Activated naive CD4-positive, alpha-beta T cell treated with Interleukin-2 at 50 U/mL for 16 hours (primary cell): Measurements from ENCODE around the gene SH2D4B.

ENCODE experiments used
- DNase-seq: peaks from one replicate; pipeline ENCODE4 v3.0.0-alpha.2; 2020

Gene SH2D4B

DNA sequence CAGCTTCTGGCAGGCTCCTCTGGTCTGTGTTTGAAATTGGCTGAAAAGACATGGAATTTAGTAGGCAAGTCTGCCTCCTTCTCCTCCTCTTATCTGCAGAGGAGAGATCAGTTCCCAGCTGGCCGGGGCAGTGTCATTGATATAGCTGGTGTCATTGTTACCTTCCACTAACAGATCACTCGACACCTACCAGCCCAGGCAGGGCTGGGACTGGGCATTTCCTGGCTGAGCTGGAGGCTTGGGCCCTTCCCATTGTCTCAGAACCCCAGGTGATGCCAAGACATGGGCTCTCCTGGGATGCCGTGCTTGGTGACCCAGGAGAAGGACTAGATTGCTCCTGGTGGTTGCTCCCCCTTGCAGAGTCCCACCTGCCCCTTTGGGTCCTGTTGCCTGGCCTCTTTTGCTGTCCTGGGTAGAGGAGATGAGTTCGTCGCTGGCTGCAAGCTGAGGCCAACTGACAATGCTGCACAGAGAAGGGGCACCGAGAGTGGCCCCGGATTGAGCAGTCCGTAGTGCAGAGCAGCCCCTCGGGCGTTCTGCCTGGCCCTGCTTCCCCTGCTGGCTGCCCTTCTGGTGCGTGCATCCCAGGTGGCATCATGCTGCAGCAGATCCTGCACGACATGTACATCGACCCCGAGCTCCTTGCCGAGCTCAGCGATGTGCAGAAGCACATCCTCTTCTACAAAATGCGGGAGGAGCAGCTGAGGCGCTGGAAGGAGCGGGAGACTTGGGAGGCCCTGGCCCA is at the start of gene SH2D4B:
Gene SH2D4B (plus strand): TSS at position 167 of the 745 bp plus-strand sequence. CDS start 430 bp downstream, at position 597.
- DNase-seq = no peak

- DNase-seq = peak; percentile 1
These were observed 49.1 kb upstream of the SH2D4B start for GRCh38 chr10:80488539-80489066.

DNA sequence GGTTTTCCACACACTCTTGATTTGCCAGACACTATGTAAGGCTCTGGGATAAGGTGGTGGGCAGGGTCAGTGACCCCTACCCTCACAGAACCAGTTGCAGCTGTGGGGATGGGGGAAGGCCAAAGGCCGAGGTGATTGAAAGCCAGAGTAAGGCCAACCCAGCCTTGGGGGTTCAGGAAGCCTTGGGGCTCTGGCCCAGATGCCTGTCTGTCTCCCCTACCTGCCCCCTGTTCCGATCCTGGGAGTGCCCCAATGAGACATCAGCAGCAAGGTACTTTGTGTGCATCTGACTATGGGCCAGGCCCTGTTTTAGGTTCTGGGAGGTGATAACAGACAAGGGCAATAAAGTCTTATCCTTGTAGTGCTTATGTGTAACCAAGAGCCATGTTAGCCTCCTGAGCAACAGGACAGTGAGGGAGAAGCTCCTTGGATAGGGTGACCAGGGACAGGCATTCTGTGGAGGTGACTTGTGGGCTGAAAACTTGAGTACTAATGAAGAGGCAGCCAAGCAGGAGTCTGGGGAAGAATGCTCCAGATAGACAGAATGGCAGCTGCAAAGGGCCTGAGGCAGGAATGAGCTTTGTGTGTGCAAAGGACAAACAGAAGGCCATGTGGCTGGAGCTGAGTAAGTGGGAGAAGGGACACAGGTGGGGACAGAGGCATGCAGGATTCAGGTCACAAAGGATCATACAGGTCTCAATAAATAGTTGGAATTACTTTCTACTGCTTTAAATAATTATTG is 48.2 kb upstream of the SH2D4B start:
- DNase-seq = no peak

DNA sequence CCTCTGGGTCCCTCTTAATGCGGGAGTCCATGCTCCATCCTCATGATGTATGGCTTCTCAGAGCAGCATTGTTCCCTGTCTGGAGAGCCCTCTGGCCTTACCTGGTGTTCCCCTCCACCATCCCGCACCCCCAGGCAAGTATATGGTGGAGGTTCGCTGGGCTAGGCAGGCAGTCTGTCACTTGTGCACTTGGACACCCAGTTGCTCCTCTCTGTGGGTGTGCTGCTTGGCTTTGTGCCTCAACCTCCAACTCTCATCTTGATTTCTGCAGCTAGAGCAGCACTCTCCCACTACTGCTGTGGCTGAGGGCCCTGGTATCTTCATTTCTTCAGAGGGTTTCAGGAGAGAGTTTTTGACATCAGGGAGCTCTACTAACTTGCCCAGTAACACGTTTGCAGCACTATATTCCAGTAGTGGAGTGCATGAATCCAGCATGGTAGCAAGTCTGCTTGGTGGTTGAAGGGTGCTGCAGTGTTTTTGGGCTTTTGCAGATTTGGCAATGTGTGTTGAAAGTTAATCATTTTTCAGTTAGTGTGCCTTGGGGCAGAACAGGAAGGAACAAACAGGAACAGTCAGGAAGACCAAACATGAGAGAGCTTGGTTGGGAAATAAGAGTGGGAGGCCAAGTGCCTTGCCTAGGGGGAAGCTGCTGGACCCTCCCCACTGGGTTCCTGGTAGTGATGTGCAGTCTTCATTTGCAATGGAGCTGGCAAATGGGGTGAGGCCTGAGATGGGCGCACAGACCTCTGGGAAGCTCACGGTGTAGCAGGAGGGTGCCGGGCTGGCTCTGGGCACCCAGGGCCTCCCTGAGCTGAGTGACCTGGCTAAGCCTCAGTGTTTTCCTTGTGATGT is 46.2 kb upstream of the SH2D4B start:
- DNase-seq = no peak

- no peak for DNase-seq
These were observed 44.7 kb upstream of the SH2D4B start for GRCh38 chr10:80492848-80493521.

DNA sequence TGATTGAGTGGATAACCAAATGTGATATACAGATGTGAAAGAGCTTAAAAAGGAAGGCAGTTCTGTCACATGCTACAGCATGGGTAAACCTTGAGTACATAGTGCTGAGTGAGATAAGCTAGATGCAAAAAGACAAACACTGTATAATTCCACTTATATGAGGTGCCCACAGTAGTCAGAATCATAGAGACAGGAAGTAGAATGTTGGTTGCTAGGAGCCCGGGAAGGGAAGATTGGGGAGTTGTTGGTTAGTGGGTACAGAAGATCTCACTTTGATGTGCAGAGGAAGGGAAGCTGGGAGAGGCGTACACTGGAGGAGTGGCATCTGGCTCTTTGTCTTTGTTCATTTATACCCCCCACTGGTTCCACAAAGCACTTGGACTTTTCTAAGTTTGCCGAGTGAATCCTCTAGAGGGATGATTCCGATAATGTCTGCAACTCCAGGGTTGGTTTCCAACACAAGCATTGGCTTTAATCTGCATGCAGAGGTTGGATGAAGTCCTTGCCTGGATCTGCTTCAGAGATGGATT is 44.1 kb upstream of the SH2D4B start:
- no peak for DNase-seq

- DNase-seq = no peak
These were observed 41.0 kb upstream of the SH2D4B start for GRCh38 chr10:80496555-80497172.

DNA sequence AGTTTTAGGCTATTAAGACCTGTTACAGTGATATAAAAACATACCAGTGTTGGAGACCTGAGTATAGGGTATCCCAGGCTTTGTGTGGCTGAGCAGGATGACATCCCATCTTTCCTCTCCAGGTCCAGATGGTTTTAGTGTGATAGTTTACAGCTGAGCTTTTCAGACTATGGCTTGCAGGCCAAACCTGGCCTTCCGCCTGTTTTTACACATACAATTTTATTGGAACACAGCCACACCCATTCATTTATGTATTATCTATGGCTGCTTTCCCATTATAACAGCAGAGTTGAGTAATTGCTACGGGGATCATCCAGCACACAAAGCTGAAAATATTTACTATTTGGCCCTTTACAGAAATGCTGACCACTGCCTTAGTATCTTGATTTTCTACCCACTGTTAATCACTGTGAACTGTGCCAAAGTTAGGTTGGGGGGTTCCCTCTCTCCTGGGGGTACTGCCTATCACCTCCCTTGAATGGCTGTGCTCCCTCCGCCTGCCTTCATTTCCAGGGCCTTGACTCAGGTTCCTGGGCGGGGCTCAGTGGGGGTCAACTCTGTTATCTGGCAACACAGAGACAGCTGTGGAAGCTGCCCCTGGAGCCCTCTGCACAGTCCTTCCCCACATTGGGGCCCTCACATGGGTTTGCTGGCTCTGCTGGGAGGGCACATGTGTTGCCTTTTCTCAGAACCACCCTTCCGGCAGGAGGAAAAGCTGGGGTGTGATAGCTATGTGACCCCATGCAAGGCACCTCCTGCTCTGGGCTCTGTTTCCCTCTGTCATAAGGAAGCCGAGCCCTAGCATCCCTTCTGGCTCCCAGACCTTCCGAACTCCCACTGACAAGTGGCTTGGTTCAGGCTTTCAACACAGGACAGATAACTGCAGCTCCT is 40.3 kb upstream of the SH2D4B start:
- no peak for DNase-seq

DNA sequence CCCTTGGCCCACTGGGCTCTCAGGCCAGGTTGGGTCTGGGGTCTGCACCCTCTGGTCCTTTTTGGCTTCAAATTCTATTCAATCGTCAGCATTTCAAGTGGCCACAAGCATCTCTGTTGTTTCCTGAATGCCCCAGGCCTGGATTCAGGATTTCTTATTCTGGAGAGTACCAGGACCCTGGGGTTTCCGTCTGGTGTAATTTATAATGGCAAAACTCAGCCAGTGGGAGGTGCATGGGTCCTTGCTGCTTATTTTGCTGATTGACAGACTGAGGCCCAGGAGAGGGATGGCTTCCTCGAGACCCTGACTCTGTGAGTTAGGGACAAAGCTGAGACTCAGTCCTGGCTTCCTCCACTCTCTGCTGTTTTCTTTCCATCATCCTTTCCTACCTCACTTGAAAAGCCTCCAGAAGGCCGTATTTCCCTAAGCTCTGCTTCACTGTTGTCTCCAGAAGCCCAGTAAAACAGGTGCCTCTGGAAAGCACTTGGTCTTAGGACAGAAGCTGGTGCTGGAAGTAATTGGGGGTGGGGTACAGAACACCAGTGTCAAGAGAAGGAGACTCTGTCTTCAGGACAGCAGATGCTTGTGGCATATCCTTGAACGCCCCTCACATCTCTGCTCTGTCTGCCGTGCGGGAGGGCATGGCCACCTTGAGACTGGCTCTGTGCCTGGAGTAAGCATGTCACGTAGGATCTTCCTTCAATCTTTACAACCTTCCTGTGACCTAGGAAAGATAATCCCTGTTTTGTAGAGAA is 39.4 kb upstream of the SH2D4B start:
- no peak for DNase-seq

DNA sequence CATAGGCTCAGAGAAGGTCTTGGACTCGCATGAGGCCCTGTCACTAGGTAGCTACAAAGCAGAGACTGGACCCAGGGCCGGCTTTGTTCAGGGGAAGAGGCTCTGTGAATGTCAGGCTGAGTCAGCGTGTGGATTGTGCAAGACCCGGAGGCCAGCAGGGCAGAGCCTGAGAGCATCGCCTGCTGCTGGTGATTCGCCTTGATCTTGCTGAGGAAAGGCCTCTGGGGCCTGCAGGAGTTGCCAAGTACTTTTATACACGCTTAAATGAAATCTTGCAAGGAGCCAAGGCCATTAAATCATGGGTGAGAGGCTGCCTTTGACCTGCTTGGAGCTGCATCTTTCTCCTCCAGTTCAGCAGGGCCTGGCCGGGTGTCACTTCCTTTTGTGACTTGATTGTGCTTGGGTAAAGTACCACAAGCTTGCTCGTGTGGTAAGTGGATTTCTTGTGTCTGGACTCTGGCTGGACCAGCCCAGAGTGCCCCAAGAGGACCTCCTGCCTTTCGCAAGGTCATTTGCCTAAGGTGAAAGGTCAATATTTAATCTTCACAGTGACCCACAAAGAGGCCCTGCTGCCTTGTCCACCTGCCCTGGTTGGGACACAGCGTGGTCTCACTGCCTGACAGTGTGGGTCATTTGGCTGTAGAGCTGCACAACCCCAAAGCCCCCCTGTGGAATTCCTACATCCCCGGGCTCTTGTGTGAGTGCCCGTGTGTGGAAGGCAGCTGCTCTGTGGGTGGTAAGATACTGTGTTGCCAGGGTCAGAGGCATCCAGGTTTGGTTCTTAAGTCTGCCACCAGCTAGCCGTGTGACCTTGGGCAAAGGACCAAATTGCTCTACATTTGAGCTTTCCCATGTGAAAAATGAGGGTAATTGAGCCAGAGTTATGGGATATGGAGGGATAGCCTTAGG is 38.6 kb upstream of the SH2D4B start:
- DNase-seq = peak; percentile 70

DNA sequence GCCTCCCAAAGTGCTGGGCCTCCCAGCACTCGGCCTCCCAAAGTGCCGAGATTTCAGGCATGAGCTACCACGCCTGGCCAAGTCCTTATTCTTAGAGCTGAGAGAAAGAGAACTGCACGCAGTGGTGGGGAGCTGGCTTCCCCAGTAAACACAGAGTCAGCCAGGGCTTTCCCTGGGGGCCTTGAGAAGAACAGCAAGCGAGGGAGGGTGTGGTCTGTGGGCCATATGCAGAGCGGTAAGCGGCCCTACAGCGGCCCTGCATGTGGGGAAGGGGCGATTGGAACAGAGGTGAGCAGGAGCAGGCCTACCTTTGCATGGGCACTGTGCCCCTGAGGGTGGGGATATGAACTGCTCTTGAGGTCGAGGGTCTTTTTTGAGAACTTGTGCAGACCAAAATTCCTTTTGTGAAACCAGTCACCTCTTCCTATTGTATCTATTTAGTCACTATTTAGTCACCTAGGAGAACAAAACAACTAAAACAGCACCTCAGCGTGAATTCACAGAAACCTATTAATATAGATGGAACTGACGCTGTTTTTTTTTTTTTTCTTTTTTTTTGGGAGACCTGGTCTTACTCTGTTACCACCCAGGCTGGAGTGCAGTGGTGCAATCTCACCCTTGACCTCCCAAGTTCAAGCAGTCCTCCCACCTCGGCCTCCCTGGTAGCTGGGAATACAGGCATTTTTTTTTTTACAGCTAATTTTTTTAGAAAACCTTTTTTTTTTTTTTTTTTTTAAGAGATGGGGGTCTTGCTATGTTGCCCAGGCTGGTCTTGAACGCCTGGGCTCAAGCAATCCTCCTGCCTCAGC is 36.9 kb upstream of the SH2D4B start:
- peak; percentile 45 for DNase-seq

- DNase-seq = no peak
These were observed 36.3 kb upstream of the SH2D4B start for GRCh38 chr10:80501381-80501912.

DNA sequence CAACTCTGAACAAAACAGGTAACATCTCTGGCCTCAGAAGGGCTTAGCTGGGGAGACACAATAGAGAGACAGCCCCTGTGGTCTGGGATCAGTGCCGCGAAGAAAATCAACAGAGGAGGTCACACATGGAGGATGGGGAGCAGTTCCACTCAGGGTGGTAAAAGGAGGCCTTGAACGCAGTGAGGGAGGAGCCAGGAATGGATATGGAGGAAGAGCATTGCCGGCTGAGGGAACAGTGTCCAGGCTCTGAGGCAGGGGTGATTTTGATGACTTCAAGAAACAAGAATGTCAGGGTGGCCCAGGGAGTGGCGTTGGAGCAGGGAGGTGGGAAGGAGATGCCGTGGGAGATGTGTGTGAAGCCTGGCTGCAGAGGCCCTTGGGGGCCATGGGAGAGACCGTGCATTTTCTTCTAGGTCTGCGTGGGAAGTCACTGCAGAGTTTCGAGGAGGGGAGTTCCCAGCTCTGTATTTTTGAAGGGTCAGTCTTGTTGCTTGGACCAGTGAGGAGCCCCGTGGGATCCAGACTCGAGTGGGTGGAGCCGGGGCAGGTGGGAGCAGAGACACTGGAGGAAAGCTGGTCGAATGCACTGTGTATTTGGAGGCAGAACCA is 35.7 kb upstream of the SH2D4B start:
- peak; percentile 0 for DNase-seq

DNA sequence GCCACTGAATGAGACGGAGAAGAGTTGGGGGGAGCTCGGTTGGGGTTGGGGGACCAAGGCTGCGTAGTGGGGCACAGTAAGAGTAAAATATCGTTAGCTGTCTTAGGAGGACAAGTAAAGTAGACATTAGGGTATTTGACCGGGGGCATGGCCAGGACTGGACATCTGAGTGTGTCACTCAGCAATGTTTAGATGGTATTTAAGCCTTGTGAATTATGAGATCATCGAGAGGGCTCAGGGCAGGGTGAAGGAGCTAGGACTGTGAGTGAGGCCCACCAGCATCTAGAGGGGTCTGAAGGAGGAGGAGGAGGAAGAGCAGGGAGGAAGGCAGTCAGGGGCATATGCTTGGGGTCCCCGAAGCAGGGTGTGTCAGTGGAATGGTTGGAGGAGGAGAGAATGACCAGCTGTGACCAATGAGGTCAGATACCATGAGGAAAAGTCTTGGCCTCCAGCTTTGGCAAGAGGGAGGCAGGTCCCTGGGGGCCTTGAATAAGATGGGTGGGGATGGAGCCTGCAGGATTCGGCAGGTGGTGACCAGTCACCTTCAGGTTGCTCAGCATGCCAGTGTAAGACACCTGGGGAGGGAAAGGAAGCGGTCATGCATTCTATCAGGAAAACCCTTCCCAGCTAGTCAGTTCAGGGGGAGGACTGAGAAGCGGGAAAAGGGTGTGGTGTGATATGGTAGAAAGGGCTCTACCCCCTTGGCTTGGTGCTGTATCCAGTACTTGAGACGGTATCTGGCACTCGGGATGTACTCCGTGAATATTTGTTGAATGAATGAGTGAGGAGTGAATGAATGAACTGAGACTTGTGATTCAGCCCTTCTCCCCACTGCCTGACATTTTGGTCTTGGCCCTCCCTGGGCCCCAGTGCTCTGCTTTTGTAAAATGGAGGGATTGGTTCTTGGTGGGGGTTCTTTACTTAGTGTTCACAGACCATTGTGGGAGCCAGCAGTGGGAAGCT is 34.8 kb upstream of the SH2D4B start:
- DNase-seq = peak; percentile 1

- DNase-seq = no peak
These were observed 34.0 kb upstream of the SH2D4B start for GRCh38 chr10:80503584-80504157.
